Measurements from ENCODE around the gene RICTOR.

RICTOR gene
- total RNA-seq: 212 to 226 reads per million in 2 donors

GRCh38 chr5:39074017-39074814, at the start of gene RICTOR:
Gene RICTOR (minus strand): TSS chr5:39074399. CDS start chr5:39074377, 22 bp downstream.
- peak; percentile 90 for DNase-seq

- no peak for DNase-seq
These were observed 47.7 kb upstream of the RICTOR start for GRCh38 chr5:39121922-39122321.

- DNase-seq: no peak
These were observed 47.1 kb upstream of the RICTOR start for GRCh38 chr5:39121315-39121714.

- no peak for DNase-seq
These were observed 45.8 kb upstream of the RICTOR start for GRCh38 chr5:39120052-39120420.

GRCh38 chr5:39119404-39120051, 45.3 kb upstream of the RICTOR start:
- DNase-seq: no peak

GRCh38 chr5:39118638-39119037, 44.4 kb upstream of the RICTOR start:
- DNase-seq: no peak

- no peak for DNase-seq
These were observed 43.2 kb upstream of the RICTOR start for GRCh38 chr5:39117401-39117800.

- DNase-seq: no peak
These were observed 42.4 kb upstream of the RICTOR start for GRCh38 chr5:39116344-39117170.

- DNase-seq: no peak
These were observed 41.6 kb upstream of the RICTOR start for GRCh38 chr5:39115644-39116343.

- DNase-seq: no peak
These were observed 40.0 kb upstream of the RICTOR start for GRCh38 chr5:39114155-39114554.

- no peak for DNase-seq
These were observed 39.3 kb upstream of the RICTOR start for GRCh38 chr5:39113354-39113953.

- no peak for DNase-seq
These were observed 35.4 kb upstream of the RICTOR start for GRCh38 chr5:39109606-39110005.

GRCh38 chr5:39108987-39109386, 34.8 kb upstream of the RICTOR start:
- DNase-seq: no peak

- no peak for DNase-seq
These were observed 33.2 kb upstream of the RICTOR start for GRCh38 chr5:39107350-39107749.

- no peak for DNase-seq
These were observed 32.1 kb upstream of the RICTOR start for GRCh38 chr5:39106322-39106721.

- DNase-seq: no peak
These were observed 30.0 kb upstream of the RICTOR start for GRCh38 chr5:39104221-39104620.

GRCh38 chr5:39102684-39103155, 28.5 kb upstream of the RICTOR start:
- no peak for DNase-seq

- DNase-seq: no peak
These were observed 26.7 kb upstream of the RICTOR start for GRCh38 chr5:39100851-39101396.

- DNase-seq: no peak
These were observed 26.2 kb upstream of the RICTOR start for GRCh38 chr5:39100301-39100850.

- no peak for DNase-seq
These were observed 25.6 kb upstream of the RICTOR start for GRCh38 chr5:39099831-39100230.

- no peak for DNase-seq
These were observed 19.2 kb upstream of the RICTOR start for GRCh38 chr5:39093352-39093751.
